Ectodermal cell (in vitro differentiated cells): ENCODE data around the gene MGLL.

Source experiments
- H3K27ac ChIP-seq: 2 replicates; pipeline ENCODE4 v1.7.0; 2013; ENCODE audit warnings: mild to moderate bottlenecking, low read depth, low read length; ENCODE audit not compliant: insufficient read depth, poor library complexity, severe bottlenecking
- H3K27me3 ChIP-seq: 2 replicates; pipeline ENCODE4 v1.7.0; 2013; ENCODE audit warnings: mild to moderate bottlenecking, low read length; ENCODE audit not compliant: insufficient read depth, control insufficient read depth, poor library complexity, severe bottlenecking
- H3K36me3 ChIP-seq: one replicate; pipeline ENCODE4 v1.7.0; 2013; ENCODE audit warnings: low read length; ENCODE audit not compliant: control insufficient read depth, insufficient read depth
- H3K4me1 ChIP-seq: one replicate; pipeline ENCODE4 v1.7.0; 2013; ENCODE audit warnings: low read length; ENCODE audit not compliant: control insufficient read depth, insufficient read depth
- H3K4me3 ChIP-seq: 2 replicates; pipeline ENCODE4 v1.7.0; 2013; ENCODE audit warnings: low read depth, low read length, control low read depth; ENCODE audit not compliant: insufficient read depth
- H3K9me3 ChIP-seq: 2 replicates; pipeline ENCODE4 v1.7.0; 2013; ENCODE audit warnings: mild to moderate bottlenecking, low read length, moderate library complexity; ENCODE audit not compliant: control insufficient read depth
- WGBS, 2 experiments: methylation state at CpG; one replicate each; pipeline ENCODE4 v1.1.7; 2013; ENCODE audit warnings: missing lambda C conversion rate in 2 of 2; 5-methylcytosine and 5-hydroxymethylcytosine counted together

The MGLL gene

DNA sequence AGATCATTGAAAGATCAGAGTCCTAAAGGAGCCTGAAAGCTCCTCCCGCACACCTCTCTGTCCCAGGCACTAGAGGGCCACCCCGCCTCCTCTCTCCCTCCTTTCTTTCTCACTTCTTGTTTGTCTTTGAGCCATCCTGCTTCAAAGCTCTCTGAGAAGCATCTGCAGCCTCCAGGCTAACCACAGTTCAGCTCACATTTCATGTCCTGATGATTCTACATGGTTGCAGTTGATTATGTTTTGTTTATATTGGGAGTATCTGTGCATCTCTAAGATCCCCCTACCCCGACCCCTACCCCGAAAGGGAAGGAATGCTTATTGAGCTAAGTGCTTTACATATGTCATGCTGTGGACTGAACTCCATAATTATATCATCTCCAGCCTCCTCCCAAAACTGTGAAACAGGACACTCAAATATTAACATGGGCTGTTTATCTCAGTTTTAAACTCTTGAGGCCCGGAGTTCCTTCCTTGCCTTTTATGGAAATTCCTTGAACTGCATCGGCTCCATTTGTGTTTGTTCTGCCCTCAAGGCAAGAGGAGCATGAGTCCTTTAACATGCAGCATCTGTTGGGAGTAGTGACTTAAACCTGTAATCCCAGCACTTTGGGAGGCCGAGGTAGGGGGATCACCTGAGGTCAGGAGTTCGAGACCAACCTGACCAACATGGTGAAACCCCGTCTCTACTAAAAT lies 30.9 kb downstream of the MGLL start:
- no peaks in the 10 kb centered on the region for H3K36me3 ChIP-seq
- WGBS, 2 experiments, result 68 to 74% methylated on average over 7 to 9 of the region's 9 CpGs
- H3K27ac ChIP-seq, result no peak overlapping the region
- no peak overlapping the region for H3K4me3 ChIP-seq
- H3K9me3 ChIP-seq, result no peaks in the 10 kb centered on the region
- no peaks in the 10 kb centered on the region for H3K4me1 ChIP-seq
- no peaks in the 10 kb centered on the region for H3K27me3 ChIP-seq

DNA sequence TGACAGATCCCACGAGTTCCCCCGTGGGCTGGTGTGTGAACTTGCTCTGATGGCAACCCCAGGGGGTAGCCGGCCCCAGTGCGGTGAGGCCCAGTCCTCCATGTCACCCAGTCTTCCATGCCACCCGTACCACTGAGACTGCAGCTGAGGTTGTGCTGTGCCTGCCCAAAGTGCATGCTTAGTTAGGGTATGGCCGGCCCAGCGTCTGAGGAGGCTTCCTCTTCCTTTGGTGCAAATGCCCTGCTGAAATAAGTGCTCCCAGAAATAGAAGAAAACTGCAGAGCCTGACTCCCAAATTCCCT lies 31.5 kb downstream of the MGLL start:
- no peak overlapping the region for H3K4me3 ChIP-seq
- H3K27ac ChIP-seq, result no peak overlapping the region
- H3K27me3 ChIP-seq, result no peaks in the 10 kb centered on the region
- H3K9me3 ChIP-seq, result no peaks in the 10 kb centered on the region
- 85 to 88% methylated on average over 7 of the region's 7 CpGs for WGBS, 2 experiments
- H3K4me1 ChIP-seq, result no peaks in the 10 kb centered on the region
- no peaks in the 10 kb centered on the region for H3K36me3 ChIP-seq

- H3K4me1 ChIP-seq, result no peaks in the 10 kb centered on the region
- no peaks in the 10 kb centered on the region for H3K36me3 ChIP-seq
- H3K4me3 ChIP-seq, result no peak overlapping the region
- H3K27me3 ChIP-seq, result no peaks in the 10 kb centered on the region
- H3K9me3 ChIP-seq, result no peaks in the 10 kb centered on the region
- WGBS, 2 experiments, result 94% methylated on average over 17 to 19 of the region's 19 CpGs
- no peak overlapping the region for H3K27ac ChIP-seq
Measured at GRCh38 chr3:127789990-127790881, 32.1 kb downstream of the MGLL start.

- no peak overlapping the region for H3K27ac ChIP-seq
- 87 to 92% methylated on average over 5 of the region's 5 CpGs for WGBS, 2 experiments
- H3K27me3 ChIP-seq, result no peaks in the 10 kb centered on the region
- no peaks in the 10 kb centered on the region for H3K4me1 ChIP-seq
- no peaks in the 10 kb centered on the region for H3K36me3 ChIP-seq
- H3K4me3 ChIP-seq, result no peak overlapping the region
- no peaks in the 10 kb centered on the region for H3K9me3 ChIP-seq
Measured at GRCh38 chr3:127789051-127789450, 33.3 kb downstream of the MGLL start.

DNA sequence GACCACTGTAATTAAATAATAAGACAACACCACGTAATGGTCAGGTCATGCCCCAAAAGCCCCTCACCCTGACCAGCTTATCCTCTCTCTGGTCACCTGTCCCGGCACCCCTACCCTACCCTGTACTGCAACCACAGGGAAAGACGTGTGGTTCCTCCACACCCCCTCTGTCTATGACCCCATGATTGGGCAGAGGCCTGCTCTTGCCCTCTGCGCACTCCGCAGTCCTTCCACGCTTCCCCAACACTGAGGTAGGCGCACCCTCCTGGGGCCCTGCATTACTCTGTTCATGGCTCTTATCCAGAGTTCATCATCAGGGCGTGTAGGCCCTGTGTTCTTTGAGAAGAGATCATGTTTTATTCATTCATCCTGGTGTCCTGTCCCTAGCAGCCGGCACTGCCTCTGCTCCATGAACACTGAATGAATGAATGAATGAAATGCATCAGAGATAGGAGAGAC lies 33.8 kb downstream of the MGLL start:
- no peak overlapping the region for H3K27ac ChIP-seq
- H3K9me3 ChIP-seq, result no peaks in the 10 kb centered on the region
- no peaks in the 10 kb centered on the region for H3K27me3 ChIP-seq
- no peaks in the 10 kb centered on the region for H3K4me1 ChIP-seq
- no peak overlapping the region for H3K4me3 ChIP-seq
- WGBS, 2 experiments, result 92% methylated on average over 9 of the region's 9 CpGs
- no peaks in the 10 kb centered on the region for H3K36me3 ChIP-seq

- Histone ChIP-seq H3K36me3 (no peaks in the 10 kb centered on the region), H3K27ac (no peak overlapping the region), H3K27me3 (no peaks in the 10 kb centered on the region), H3K4me1 (no peaks in the 10 kb centered on the region), H3K9me3 (no peaks in the 10 kb centered on the region), H3K4me3 (no peak overlapping the region)
- 95 to 97% methylated on average over 16 of the region's 16 CpGs for WGBS, 2 experiments
Measured at GRCh38 chr3:127787571-127788365, 34.5 kb downstream of the MGLL start.

DNA sequence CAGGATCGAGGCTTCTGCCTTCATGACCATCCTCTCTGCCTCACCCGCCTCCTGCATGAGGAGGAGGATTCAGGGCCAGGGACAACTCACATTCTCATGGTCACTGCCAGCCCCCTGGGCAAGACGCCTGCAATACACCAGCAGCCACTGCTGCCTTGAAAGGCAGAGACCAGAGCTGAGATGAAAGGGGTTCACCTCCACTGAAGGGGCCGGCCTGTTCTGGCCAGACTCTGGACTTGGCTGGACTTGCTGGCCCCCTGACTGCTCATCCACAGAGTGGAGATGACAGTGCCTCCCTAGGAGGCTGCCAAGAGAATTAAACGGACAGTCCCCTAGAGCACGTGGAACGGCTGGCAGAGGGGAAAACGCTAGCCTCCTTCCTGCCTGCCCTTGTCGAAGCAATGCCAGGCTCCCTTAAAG lies 35.2 kb downstream of the MGLL start:
- H3K4me3 ChIP-seq, result no peak overlapping the region
- no peaks in the 10 kb centered on the region for H3K4me1 ChIP-seq
- WGBS, 2 experiments, result 93 to 94% methylated on average over 9 of the region's 9 CpGs

GRCh38 chr3:127786353-127787070 lies 35.8 kb downstream of the MGLL start:
- Histone ChIP-seq H3K4me3 (no peak overlapping the region), H3K27ac (no peak overlapping the region), H3K4me1 (no peaks in the 10 kb centered on the region), H3K36me3 (no peaks in the 10 kb centered on the region), H3K9me3 (no peaks in the 10 kb centered on the region), H3K27me3 (no peaks in the 10 kb centered on the region)
- WGBS, 2 experiments, result 87% methylated on average over 19 of the region's 19 CpGs

More for the DNA sequence above, 35.2 kb downstream of the MGLL start:
- Histone ChIP-seq H3K27ac (no peak overlapping the region), H3K36me3 (no peaks in the 10 kb centered on the region), H3K9me3 (no peaks in the 10 kb centered on the region), H3K27me3 (no peaks in the 10 kb centered on the region)

DNA sequence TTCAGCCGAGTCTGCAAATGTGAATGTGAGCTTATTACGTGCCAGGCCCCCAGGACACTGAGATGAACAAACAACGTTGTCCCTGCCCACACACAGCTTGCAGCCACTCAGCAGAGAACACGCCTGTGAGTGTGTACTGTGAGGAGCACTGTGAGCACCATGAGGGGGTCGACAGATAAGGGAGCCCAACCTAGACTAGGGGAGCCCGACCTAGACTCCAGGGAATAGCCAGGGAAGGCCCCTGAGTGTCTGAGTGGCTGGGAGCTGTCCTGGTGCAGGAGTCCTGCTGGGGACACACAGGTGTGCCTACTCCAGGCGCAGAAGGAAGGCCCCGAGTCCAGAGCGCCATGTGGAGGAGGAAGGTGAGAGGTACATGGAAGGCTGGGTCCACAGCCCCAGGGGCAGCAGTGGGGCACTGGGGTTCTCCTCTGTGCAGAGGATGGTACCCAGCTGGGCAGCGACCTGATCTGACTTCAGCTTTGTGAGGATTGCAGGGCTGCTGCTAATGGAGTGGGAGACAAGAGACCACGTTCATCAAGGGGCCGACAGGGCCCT lies 36.5 kb downstream of the MGLL start:
- Histone ChIP-seq H3K9me3 (no peaks in the 10 kb centered on the region), H3K4me3 (no peak overlapping the region), H3K27me3 (no peaks in the 10 kb centered on the region), H3K36me3 (no peaks in the 10 kb centered on the region), H3K4me1 (no peaks in the 10 kb centered on the region), H3K27ac (no peak overlapping the region)
- whole genome bisulfite sequencing, 2 experiments, result 89 to 93% methylated on average over 12 of the region's 12 CpGs
